ENCODE measurements around the gene AARS2.

GRCh38 chr6:44316481-44316880 lies 3.3 kb upstream of the AARS2 start:
- TF ChIP-seq CTCF (conservative IDR thresholded peaks at IDR 0.05; ENCODE audit: low read depth, low read length), result no peak
- no peak for TF ChIP-seq CHD1 (IDR thresholded peaks at IDR 0.05; ENCODE audit: low read depth, low read length)
- no peak for TF ChIP-seq POLR2A (IDR thresholded peaks at IDR 0.05; ENCODE audit: low read depth, low read length)
- TF ChIP-seq USF2 (IDR thresholded peaks at IDR 0.05; ENCODE audit: low read depth, low read length), result no peak
- no peak for TF ChIP-seq MAFK (IDR thresholded peaks at IDR 0.05; ENCODE audit: low read depth, low read length)
- no peak for TF ChIP-seq SMC3 (IDR thresholded peaks at IDR 0.05; ENCODE audit: low read depth, low read length)
- no peak for TF ChIP-seq BHLHE40 (IDR thresholded peaks at IDR 0.05; ENCODE audit: low read depth, low read length)
- no peak for TF ChIP-seq RAD21 (IDR thresholded peaks at IDR 0.05; ENCODE audit: low read length)

Measured in IMR-90 (cell line).